Neural progenitor cell (in vitro differentiated cells): ENCODE measurements around the gene CFAP20DC. TPM values are rescaled to one million over a fixed set of nuclear protein-coding genes. Genes with fewer than 3 reads are reported as not detected.

Experiments
- DNase-seq: peaks from one replicate; pipeline ENCODE4 v3.0.0-alpha.2; 2016; ENCODE audit warnings: low spot score
- H2AFZ ChIP-seq: fragments of 200-600 bp; sonication (generic); replicated peaks from 2 replicates; pipeline ENCODE4 v1.6.1; 2016; ENCODE audit warnings: antibody characterized with exemption
- H3F3A ChIP-seq: fragments of 200-600 bp; sonication (generic); 2 replicates; pipeline ENCODE4 v1.6.1; 2016; ENCODE audit warnings: antibody characterized with exemption, low read depth
- H3K27ac ChIP-seq: fragments of 200-600 bp; sonication (generic); 2 replicates; pipeline ENCODE4 v1.5.1; 2016; ENCODE audit warnings: mild to moderate bottlenecking
- H3K27me3 ChIP-seq: fragments of 200-600 bp; sonication (generic); 2 replicates; pipeline ENCODE4 v1.6.1; 2016; ENCODE audit warnings: mild to moderate bottlenecking, moderate library complexity
- H3K36me3 ChIP-seq: fragments of 200-600 bp; sonication (generic); 2 replicates; pipeline ENCODE4 v1.5.1; 2016
- H3K4me1 ChIP-seq: fragments of 200-600 bp; sonication (generic); 2 replicates; pipeline ENCODE4 v1.6.1; 2016; ENCODE audit warnings: mixed run types
- H3K4me2 ChIP-seq: fragments of 200-600 bp; sonication (generic); 2 replicates; pipeline ENCODE4 v1.6.1; 2016
- H3K4me3 ChIP-seq: fragments of 200-600 bp; sonication (generic); 2 replicates; pipeline ENCODE4 v1.5.1; 2016
- H3K79me2 ChIP-seq: fragments of 200-600 bp; sonication (generic); 2 replicates; pipeline ENCODE4 v1.6.1; 2016; ENCODE audit warnings: low read depth
- H3K9ac ChIP-seq: fragments of 200-600 bp; sonication (generic); 2 replicates; pipeline ENCODE4 v1.6.1; 2016
- H3K9me3 ChIP-seq: fragments of 200-600 bp; sonication (generic); 2 replicates; pipeline ENCODE4 v1.5.1; 2016; ENCODE audit warnings: low read depth
- H4K20me1 ChIP-seq: fragments of 200-600 bp; sonication (generic); 2 replicates; pipeline ENCODE4 v1.6.1; 2016; ENCODE audit warnings: low read depth
- H3K27ac Mint-ChIP-seq: 3 replicates; pipeline ENCODE4 v1.8.0; 2021; ENCODE audit warnings: mixed read lengths
- H3K27me3 Mint-ChIP-seq: 2 replicates; pipeline ENCODE4 v1.8.0; 2022; ENCODE audit warnings: low read depth, mild to moderate bottlenecking, inconsistent platforms, moderate library complexity, mixed read lengths; ENCODE audit not compliant: insufficient read depth
- H3K36me3 Mint-ChIP-seq: 3 replicates; pipeline ENCODE4 v1.8.0; 2021; ENCODE audit warnings: mixed read lengths
- H3K4me1 Mint-ChIP-seq: 3 replicates; pipeline ENCODE4 v1.8.0; 2021; ENCODE audit warnings: mixed read lengths
- H3K4me3 Mint-ChIP-seq: 3 replicates; pipeline ENCODE4 v1.8.0; 2021; ENCODE audit warnings: mild to moderate bottlenecking, moderate library complexity, mixed read lengths
- H3K9me3 Mint-ChIP-seq: 3 replicates; pipeline ENCODE4 v1.8.0; 2020; ENCODE audit warnings: mixed read lengths
- EZH2 ChIP-seq: fragments of 200-600 bp; sonication (generic); IDR thresholded peaks from 2 replicates; pipeline ENCODE4 v1.6.1; 2017; ENCODE audit warnings: antibody characterized with exemption, mild to moderate bottlenecking, moderate library complexity
- EZH2phosphoT487 ChIP-seq: fragments of 200-600 bp; sonication (generic); IDR thresholded peaks from 2 replicates; pipeline ENCODE4 v1.6.1; 2017; ENCODE audit warnings: antibody characterized with exemption
- total RNA-seq: library from RNA; depleted of rRNA; stranded (reverse); fragments of >200 nt; gene quantifications from 2 replicates; pipeline ENCODE4 v1.2.3, GENCODE V29; 2015; ENCODE audit warnings: low replicate concordance
- TF ChIP-seq, protein P1 (sequence below): fragments of 200-600 bp; sonication (generic); IDR thresholded peaks from 2 replicates; pipeline ENCODE4 v1.5.1; 2017; ENCODE audit warnings: antibody characterized with exemption, mild to moderate bottlenecking

CFAP20DC gene
- total RNA-seq, 1 donor from 2014 or later: 14.0 TPM

GRCh38 chr3:58839964-58840363, 209.9 kb downstream of the CFAP20DC start:
- no peak for DNase-seq
- H3K4me1 Mint-ChIP-seq: no peaks in the 10 kb centered on the region
- no peak overlapping the region for H3K27ac Mint-ChIP-seq
- TF ChIP-seq EZH2phosphoT487 (no peak), EZH2 (no peak)
- TF ChIP-seq, protein P1, sequence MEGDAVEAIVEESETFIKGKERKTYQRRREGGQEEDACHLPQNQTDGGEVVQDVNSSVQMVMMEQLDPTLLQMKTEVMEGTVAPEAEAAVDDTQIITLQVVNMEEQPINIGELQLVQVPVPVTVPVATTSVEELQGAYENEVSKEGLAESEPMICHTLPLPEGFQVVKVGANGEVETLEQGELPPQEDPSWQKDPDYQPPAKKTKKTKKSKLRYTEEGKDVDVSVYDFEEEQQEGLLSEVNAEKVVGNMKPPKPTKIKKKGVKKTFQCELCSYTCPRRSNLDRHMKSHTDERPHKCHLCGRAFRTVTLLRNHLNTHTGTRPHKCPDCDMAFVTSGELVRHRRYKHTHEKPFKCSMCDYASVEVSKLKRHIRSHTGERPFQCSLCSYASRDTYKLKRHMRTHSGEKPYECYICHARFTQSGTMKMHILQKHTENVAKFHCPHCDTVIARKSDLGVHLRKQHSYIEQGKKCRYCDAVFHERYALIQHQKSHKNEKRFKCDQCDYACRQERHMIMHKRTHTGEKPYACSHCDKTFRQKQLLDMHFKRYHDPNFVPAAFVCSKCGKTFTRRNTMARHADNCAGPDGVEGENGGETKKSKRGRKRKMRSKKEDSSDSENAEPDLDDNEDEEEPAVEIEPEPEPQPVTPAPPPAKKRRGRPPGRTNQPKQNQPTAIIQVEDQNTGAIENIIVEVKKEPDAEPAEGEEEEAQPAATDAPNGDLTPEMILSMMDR: no peak
- Histone ChIP-seq H4K20me1 (no peaks in the 10 kb centered on the region), H3K4me2 (no peak overlapping the region), H3K27me3 (no peaks in the 10 kb centered on the region), H3K9ac (no peak overlapping the region), H3K4me1 (no peaks in the 10 kb centered on the region), H3K36me3 (no peaks in the 10 kb centered on the region), H3F3A (no peaks in the 10 kb centered on the region), H3K27ac (no peak overlapping the region), H2AFZ (no peak overlapping the region), H3K9me3 (no peaks in the 10 kb centered on the region), H3K79me2 (peaks cover 8% of the 10 kb centered on the region), H3K4me3 (no peak overlapping the region)
- H3K36me3 Mint-ChIP-seq: no peaks in the 10 kb centered on the region
- no peak overlapping the region for H3K4me3 Mint-ChIP-seq
- no peaks in the 10 kb centered on the region for H3K9me3 Mint-ChIP-seq
- H3K27me3 Mint-ChIP-seq: no peaks in the 10 kb centered on the region

- H3K79me2 ChIP-seq: peaks cover 8% of the 10 kb centered on the region
- H3K36me3 Mint-ChIP-seq: no peaks in the 10 kb centered on the region
Measured at GRCh38 chr3:58839187-58839586, 210.6 kb downstream of the CFAP20DC start.

GRCh38 chr3:58837856-58838255, 212.0 kb downstream of the CFAP20DC start:
- no peak overlapping the region for H3K4me2 ChIP-seq
- H3K36me3 ChIP-seq: no peaks in the 10 kb centered on the region
- H3K9me3 Mint-ChIP-seq: no peaks in the 10 kb centered on the region
- no peak for DNase-seq
- H3K27me3 ChIP-seq: no peaks in the 10 kb centered on the region
- H3K27me3 Mint-ChIP-seq: no peaks in the 10 kb centered on the region
- no peak overlapping the region for H3K4me3 ChIP-seq
- TF ChIP-seq, protein P1: no peak
- no peak for TF ChIP-seq EZH2phosphoT487
- TF ChIP-seq EZH2: no peak
- no peak overlapping the region for H2AFZ ChIP-seq
- H3K9me3 ChIP-seq: no peaks in the 10 kb centered on the region
- no peaks in the 10 kb centered on the region for H3F3A ChIP-seq
- no peak overlapping the region for H3K27ac ChIP-seq
- H3K4me3 Mint-ChIP-seq: no peak overlapping the region
- H3K36me3 Mint-ChIP-seq: no peaks in the 10 kb centered on the region
- no peak overlapping the region for H3K27ac Mint-ChIP-seq
- no peaks in the 10 kb centered on the region for H3K4me1 ChIP-seq
- peaks cover 8% of the 10 kb centered on the region for H3K79me2 ChIP-seq
- H3K4me1 Mint-ChIP-seq: no peaks in the 10 kb centered on the region
- no peaks in the 10 kb centered on the region for H4K20me1 ChIP-seq
- no peak overlapping the region for H3K9ac ChIP-seq

More at GRCh38 chr3:58839187-58839586, 210.6 kb downstream of the CFAP20DC start:
- DNase-seq: no peak
- no peak overlapping the region for H3K4me3 ChIP-seq
- no peaks in the 10 kb centered on the region for H3K27me3 ChIP-seq
- H3K27ac ChIP-seq: no peak overlapping the region
- H3F3A ChIP-seq: no peaks in the 10 kb centered on the region
- no peak overlapping the region for H3K9ac ChIP-seq
- H3K27ac Mint-ChIP-seq: no peak overlapping the region
- H3K27me3 Mint-ChIP-seq: no peaks in the 10 kb centered on the region
- no peak overlapping the region for H3K4me3 Mint-ChIP-seq
- TF ChIP-seq EZH2phosphoT487 (no peak), EZH2 (no peak)
- TF ChIP-seq, protein P1: no peak
- no peaks in the 10 kb centered on the region for H3K9me3 Mint-ChIP-seq
- no peak overlapping the region for H2AFZ ChIP-seq
- no peaks in the 10 kb centered on the region for H3K9me3 ChIP-seq
- H3K4me2 ChIP-seq: no peak overlapping the region
- H3K4me1 ChIP-seq: no peaks in the 10 kb centered on the region
- H3K36me3 ChIP-seq: no peaks in the 10 kb centered on the region
- H4K20me1 ChIP-seq: no peaks in the 10 kb centered on the region
- no peaks in the 10 kb centered on the region for H3K4me1 Mint-ChIP-seq
